Karpas-422 (cell line): ENCODE results near the gene HYAL1. TPM values are rescaled to one million over a fixed set of nuclear protein-coding genes. Genes with fewer than 3 reads are reported as not detected.

Source experiments
- DNase-seq: peaks from one replicate; pipeline ENCODE4 v3.0.0-alpha.2; 2015
- H2AFZ ChIP-seq: fragments of 200-600 bp; sonication (generic); 2 replicates; pipeline ENCODE4 v1.6.1; 2014; ENCODE audit warnings: antibody characterized with exemption, low read length, mixed read lengths
- H3K27ac ChIP-seq: fragments of 200-600 bp; sonication (generic); 2 replicates; pipeline ENCODE4 v1.5.1; 2014; ENCODE audit warnings: mild to moderate bottlenecking, low read length, moderate library complexity
- H3K27me3 ChIP-seq: fragments of 200-600 bp; sonication (generic); 2 replicates; pipeline ENCODE4 v1.6.1; 2014; ENCODE audit warnings: low read length, mixed read lengths
- H3K36me3 ChIP-seq: fragments of 200-600 bp; sonication (generic); 2 replicates; pipeline ENCODE4 v1.6.1; 2014; ENCODE audit warnings: low read length, mixed read lengths; ENCODE audit not compliant: insufficient read depth
- H3K4me1 ChIP-seq: fragments of 200-600 bp; sonication (generic); 2 replicates; pipeline ENCODE4 v1.6.1; 2014; ENCODE audit warnings: mild to moderate bottlenecking, low read length, mixed read lengths
- H3K4me2 ChIP-seq: fragments of 200-600 bp; sonication (generic); 2 replicates; pipeline ENCODE4 v1.6.1; 2014; ENCODE audit warnings: low read length, low read depth, mild to moderate bottlenecking; ENCODE audit not compliant: poor library complexity, severe bottlenecking
- H3K4me3 ChIP-seq: fragments of 200-600 bp; sonication (generic); 2 replicates; pipeline ENCODE4 v1.5.1; 2014; ENCODE audit warnings: mild to moderate bottlenecking, antibody characterized with exemption, low read length, mixed read lengths
- H3K79me2 ChIP-seq: fragments of 200-600 bp; sonication (generic); 2 replicates; pipeline ENCODE4 v1.6.1; 2014; ENCODE audit warnings: mild to moderate bottlenecking, low read length, mixed read lengths
- H3K9ac ChIP-seq: fragments of 200-600 bp; sonication (generic); 2 replicates; pipeline ENCODE4 v1.6.0; 2014; ENCODE audit warnings: low read length
- H3K9me2 ChIP-seq: fragments of 200-600 bp; sonication (generic), shearing (Covaris generic); replicated peaks from 2 replicates; pipeline ENCODE4 v1.6.0; 2014; ENCODE audit warnings: mild to moderate bottlenecking, low read length, moderate library complexity; ENCODE audit not compliant: insufficient read depth
- H3K9me3 ChIP-seq: fragments of 300-700, 200-600 bp; sonication (generic); 2 replicates; pipeline ENCODE4 v1.6.1; 2014; ENCODE audit warnings: low read length, mixed read lengths
- H4K20me1 ChIP-seq: fragments of 200-600 bp; sonication (generic); 2 replicates; pipeline ENCODE4 v1.6.1; 2014; ENCODE audit warnings: mild to moderate bottlenecking, antibody characterized with exemption, low read length, low read depth; ENCODE audit not compliant: insufficient read depth
- total RNA-seq: library from RNA; depleted of rRNA; stranded (reverse); fragments of >200 nt; shearing (Covaris generic); gene quantifications from 2 replicates; pipeline ENCODE4 v1.2.3, GENCODE V29; 2014; ENCODE audit warnings: low replicate concordance

The HYAL1 gene
- total RNA-seq, 1 experiment from 2014 or later, result 0.71 TPM

- no peaks in the 10 kb centered on the region for H3K27me3 ChIP-seq
- no peaks in the 10 kb centered on the region for H3K9me2 ChIP-seq
- no peak within 1 kb of the TSS for H3K4me3 ChIP-seq
- H3K79me2 ChIP-seq, result no peaks in the 10 kb centered on the region
- no peaks in the 10 kb centered on the region for H3K4me1 ChIP-seq
- no peak within 1 kb of the TSS for H3K9ac ChIP-seq
- H3K36me3 ChIP-seq, result no peaks in the 10 kb centered on the region
- H3K4me2 ChIP-seq, result no peak within 1 kb of the TSS
- no peaks in the 10 kb centered on the region for H3K9me3 ChIP-seq
- H2AFZ ChIP-seq, result no peak within 1 kb of the TSS
- H4K20me1 ChIP-seq, result no peaks in the 10 kb centered on the region
- H3K27ac ChIP-seq, result no peak within 1 kb of the TSS
- DNase-seq, result no peak
Observed at GRCh38 chr3:50278880-50279224, 24.5 kb downstream of the HYAL1 start, which contains the start of gene LSMEM2. Gene LSMEM2 (plus strand): TSS chr3:50279087. CDS start chr3:50279114, 27 bp downstream.

DNA sequence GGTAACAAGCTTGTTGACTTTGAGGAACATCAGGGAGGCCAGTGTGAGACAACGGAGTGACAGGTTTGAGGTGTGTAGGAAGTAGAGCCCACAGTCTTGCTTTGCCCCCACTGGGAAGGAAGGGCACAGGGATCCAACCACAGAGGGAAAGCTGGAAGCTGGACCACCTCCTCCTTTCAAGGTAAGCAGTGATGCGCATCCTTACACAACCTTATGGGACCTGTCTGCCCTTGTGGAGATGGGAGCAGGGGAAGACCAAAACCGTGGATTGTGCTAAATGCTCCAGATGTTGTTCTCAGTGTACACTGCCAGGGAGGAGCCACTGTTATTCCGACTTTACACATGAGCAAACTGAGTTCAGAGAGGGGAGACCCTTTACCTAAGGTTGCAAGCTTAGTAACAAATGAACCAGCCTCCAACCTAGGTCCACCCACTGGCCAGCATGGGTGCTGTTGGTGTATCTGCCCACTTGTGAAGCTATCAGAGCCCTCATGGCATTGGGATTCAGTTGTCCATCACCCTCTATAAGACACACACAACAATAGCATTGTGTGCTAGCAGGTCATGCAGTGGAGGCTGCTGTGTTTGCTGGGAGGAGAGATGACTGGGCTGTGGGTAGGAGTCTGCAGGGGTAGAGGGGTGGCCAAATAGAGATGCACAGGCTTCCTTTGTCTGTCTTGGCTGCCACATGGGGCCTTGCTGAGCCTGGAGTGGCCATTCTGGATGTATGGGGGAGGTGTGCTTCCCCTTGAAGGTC, 25.1 kb downstream of the HYAL1 start:
- no peaks in the 10 kb centered on the region for H3K9me2 ChIP-seq
- no peaks in the 10 kb centered on the region for H3K36me3 ChIP-seq
- H3K4me1 ChIP-seq, result no peaks in the 10 kb centered on the region
- no peaks in the 10 kb centered on the region for H3K27me3 ChIP-seq
- no peaks in the 10 kb centered on the region for H3K79me2 ChIP-seq
- H2AFZ ChIP-seq, result no peak overlapping the region
- H3K4me3 ChIP-seq, result no peak overlapping the region
- H4K20me1 ChIP-seq, result no peaks in the 10 kb centered on the region
- no peaks in the 10 kb centered on the region for H3K9me3 ChIP-seq
- H3K4me2 ChIP-seq, result no peak overlapping the region
- no peak for DNase-seq
- H3K9ac ChIP-seq, result no peak overlapping the region
- H3K27ac ChIP-seq, result no peak overlapping the region

DNA sequence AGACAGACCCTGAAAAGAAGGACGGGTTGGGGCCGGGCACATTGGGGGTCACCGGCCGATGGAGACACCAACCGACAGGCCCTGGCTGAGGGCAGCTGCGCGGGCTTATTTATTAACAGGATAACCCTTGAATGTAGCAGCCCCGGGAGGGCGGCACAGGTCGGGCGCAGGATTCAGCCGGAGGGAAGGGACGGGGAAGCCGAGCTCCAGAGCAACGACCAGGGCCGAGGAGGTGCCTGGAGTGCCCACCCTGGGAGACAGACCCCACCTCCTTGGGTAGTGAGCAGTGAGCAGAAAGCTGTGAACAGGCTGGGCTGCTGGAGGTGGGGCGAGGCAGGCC, 26.6 kb downstream of the HYAL1 start:
- no peaks in the 10 kb centered on the region for H3K27me3 ChIP-seq
- no peaks in the 10 kb centered on the region for H4K20me1 ChIP-seq
- H3K27ac ChIP-seq, result no peak overlapping the region
- no peaks in the 10 kb centered on the region for H3K9me3 ChIP-seq
- H2AFZ ChIP-seq, result no peak overlapping the region
- H3K9ac ChIP-seq, result no peak overlapping the region
- H3K4me2 ChIP-seq, result no peak overlapping the region
- DNase-seq, result no peak
- no peaks in the 10 kb centered on the region for H3K79me2 ChIP-seq
- peaks cover 3% of the 10 kb centered on the region for H3K4me1 ChIP-seq
- no peaks in the 10 kb centered on the region for H3K36me3 ChIP-seq
- no peak overlapping the region for H3K4me3 ChIP-seq
- no peaks in the 10 kb centered on the region for H3K9me2 ChIP-seq

DNA sequence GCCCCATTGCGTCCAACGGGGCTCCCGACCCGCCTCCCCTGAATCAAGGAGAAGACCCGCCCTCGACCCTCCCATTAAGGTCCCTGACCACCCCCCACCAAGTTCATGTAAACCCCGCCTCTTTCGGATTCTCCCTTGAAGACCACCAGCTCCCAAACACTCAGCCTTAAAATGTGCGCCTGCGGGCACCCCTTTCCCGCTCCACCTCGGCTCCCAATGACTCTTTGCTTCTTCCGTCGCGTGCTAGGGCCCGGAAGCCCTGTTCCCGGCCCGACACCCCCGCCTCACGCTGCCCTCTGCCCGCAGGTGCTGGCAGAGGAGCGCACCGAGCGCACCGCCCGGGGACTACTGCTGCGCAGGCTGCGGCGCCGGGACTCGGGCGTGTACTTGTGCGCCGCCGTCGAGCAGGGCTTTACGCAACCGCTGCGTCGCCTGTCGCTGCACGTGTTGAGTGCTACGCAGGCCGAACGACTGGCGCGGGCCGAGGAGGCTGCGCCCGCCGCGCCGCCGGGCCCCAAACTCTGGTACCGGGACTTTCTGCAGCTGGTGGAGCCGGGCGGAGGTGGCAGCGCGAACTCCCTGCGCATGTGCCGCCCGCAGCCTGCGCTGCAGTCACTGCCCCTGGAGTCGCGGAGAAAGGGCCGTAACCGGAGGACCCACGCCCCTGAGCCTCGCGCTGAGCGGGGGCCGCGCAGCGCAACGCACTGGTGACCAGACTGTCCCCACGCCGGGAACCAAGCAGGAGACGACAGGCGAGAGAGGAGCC, 27.2 kb downstream of the HYAL1 start:
- Histone ChIP-seq H2AFZ (no peak overlapping the region), H3K4me3 (no peak overlapping the region), H3K9me2 (no peaks in the 10 kb centered on the region), H3K4me2 (no peak overlapping the region), H3K27ac (no peak overlapping the region), H3K9ac (no peak overlapping the region), H3K27me3 (no peaks in the 10 kb centered on the region), H3K79me2 (no peaks in the 10 kb centered on the region), H4K20me1 (no peaks in the 10 kb centered on the region), H3K36me3 (no peaks in the 10 kb centered on the region), H3K9me3 (no peaks in the 10 kb centered on the region), H3K4me1 (peaks cover 3% of the 10 kb centered on the region)
- no peak for DNase-seq

DNA sequence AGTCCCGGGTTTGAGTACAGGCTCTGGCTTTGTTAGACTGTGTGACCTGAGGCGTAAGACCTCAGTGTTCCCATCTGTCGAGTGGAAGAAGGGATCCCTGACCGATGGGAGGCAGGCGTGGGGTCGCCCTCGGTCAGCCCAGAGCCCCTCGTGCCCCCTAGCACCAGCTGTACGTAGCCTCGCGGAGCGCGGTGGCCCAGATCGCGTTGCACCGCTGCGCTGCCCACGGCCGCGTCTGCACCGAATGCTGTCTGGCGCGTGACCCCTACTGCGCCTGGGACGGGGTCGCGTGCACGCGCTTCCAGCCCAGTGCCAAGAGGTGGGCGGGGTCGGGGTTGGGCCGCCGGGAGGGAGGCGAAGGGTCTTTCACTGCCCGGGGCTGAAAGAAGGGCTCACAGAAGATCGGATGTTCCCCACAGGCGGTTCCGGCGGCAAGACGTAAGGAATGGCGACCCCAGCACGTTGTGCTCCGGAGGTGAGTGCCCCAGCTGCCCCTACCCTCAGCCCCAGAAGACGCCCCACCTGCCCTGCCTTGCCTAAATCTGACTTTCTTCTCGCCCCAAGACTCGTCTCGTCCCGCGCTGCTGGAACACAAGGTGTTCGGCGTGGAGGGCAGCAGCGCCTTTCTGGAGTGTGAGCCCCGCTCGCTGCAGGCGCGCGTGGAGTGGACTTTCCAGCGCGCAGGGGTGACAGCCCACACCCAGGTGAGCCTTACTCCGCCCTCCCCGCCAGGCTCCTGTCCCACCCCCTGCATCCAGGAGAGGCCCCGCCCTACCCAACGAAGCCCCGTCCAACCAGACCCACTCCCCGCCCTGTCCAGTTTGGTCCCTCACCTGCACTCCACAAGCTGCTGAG, 28.0 kb downstream of the HYAL1 start:
- no peaks in the 10 kb centered on the region for H3K79me2 ChIP-seq
- no peaks in the 10 kb centered on the region for H4K20me1 ChIP-seq
- no peaks in the 10 kb centered on the region for H3K36me3 ChIP-seq
- no peaks in the 10 kb centered on the region for H3K27me3 ChIP-seq
- no peak overlapping the region for H2AFZ ChIP-seq
- H3K9me2 ChIP-seq, result no peaks in the 10 kb centered on the region
- H3K4me1 ChIP-seq, result peaks cover 3% of the 10 kb centered on the region
- no peak overlapping the region for H3K9ac ChIP-seq
- H3K27ac ChIP-seq, result no peak overlapping the region
- no peak for DNase-seq
- H3K4me3 ChIP-seq, result no peak overlapping the region
- H3K9me3 ChIP-seq, result no peaks in the 10 kb centered on the region
- H3K4me2 ChIP-seq, result no peak overlapping the region

- Histone ChIP-seq H3K27ac (no peak overlapping the region), H4K20me1 (no peaks in the 10 kb centered on the region), H3K9me3 (no peaks in the 10 kb centered on the region), H3K36me3 (no peaks in the 10 kb centered on the region), H3K9ac (no peak overlapping the region), H3K4me3 (no peak overlapping the region), H2AFZ (no peak overlapping the region), H3K4me1 (peaks cover 3% of the 10 kb centered on the region), H3K79me2 (no peaks in the 10 kb centered on the region), H3K4me2 (no peak overlapping the region), H3K9me2 (no peaks in the 10 kb centered on the region), H3K27me3 (no peaks in the 10 kb centered on the region)
- DNase-seq, result peak; percentile 93
Observed at GRCh38 chr3:50274371-50275104, 28.8 kb downstream of the HYAL1 start.

DNA sequence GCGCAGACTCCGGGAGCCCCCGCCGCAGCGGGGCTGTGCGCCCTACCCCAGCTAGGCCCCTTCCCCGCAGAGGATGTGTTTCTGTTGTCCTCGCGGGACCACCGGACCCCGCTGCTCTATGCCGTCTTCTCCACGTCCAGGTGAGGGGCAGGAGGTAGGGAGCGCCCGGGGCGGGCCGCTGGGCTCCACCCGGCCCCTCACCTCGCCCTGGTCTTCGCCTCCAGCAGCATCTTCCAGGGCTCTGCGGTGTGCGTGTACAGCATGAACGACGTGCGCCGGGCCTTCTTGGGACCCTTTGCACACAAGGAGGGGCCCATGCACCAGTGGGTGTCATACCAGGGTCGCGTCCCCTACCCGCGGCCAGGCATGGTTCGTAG, 29.7 kb downstream of the HYAL1 start:
- Histone ChIP-seq H3K4me3 (no peak overlapping the region), H3K79me2 (no peaks in the 10 kb centered on the region), H3K9me3 (no peaks in the 10 kb centered on the region), H4K20me1 (no peaks in the 10 kb centered on the region), H3K9me2 (no peaks in the 10 kb centered on the region), H3K36me3 (no peaks in the 10 kb centered on the region), H3K27me3 (no peaks in the 10 kb centered on the region), H3K4me1 (peaks cover 3% of the 10 kb centered on the region), H3K4me2 (no peak overlapping the region), H3K27ac (no peak overlapping the region), H3K9ac (no peak overlapping the region), H2AFZ (no peak overlapping the region)
- DNase-seq, result no peak
